ENCODE data around the gene ALDH1A1.

Gene ALDH1A1

GRCh38 chr9:72937545-72937944 lies 15.3 kb downstream of the ALDH1A1 start:
- DNase-seq: no peak

GRCh38 chr9:72936679-72937078 lies 16.2 kb downstream of the ALDH1A1 start:
- no peak for DNase-seq

GRCh38 chr9:72936266-72936665 lies 16.6 kb downstream of the ALDH1A1 start:
- DNase-seq: no peak

GRCh38 chr9:72935595-72935994 lies 17.3 kb downstream of the ALDH1A1 start:
- no peak for DNase-seq

- DNase-seq: no peak
These were observed 18.9 kb downstream of the ALDH1A1 start for GRCh38 chr9:72933730-72934665.

- DNase-seq: no peak
These were observed 20.2 kb downstream of the ALDH1A1 start for GRCh38 chr9:72932619-72933018.

GRCh38 chr9:72931897-72932296 lies 21.0 kb downstream of the ALDH1A1 start:
- no peak for DNase-seq

- no peak for DNase-seq
These were observed 21.4 kb downstream of the ALDH1A1 start for GRCh38 chr9:72931437-72931836.

- no peak for DNase-seq
These were observed 22.0 kb downstream of the ALDH1A1 start for GRCh38 chr9:72930828-72931227.

- DNase-seq: no peak
These were observed 23.3 kb downstream of the ALDH1A1 start for GRCh38 chr9:72929542-72929941.

- DNase-seq: no peak
These were observed 24.8 kb downstream of the ALDH1A1 start for GRCh38 chr9:72928042-72928507.

GRCh38 chr9:72926506-72926905 lies 26.3 kb downstream of the ALDH1A1 start:
- DNase-seq: no peak

GRCh38 chr9:72925891-72926290 lies 27.0 kb downstream of the ALDH1A1 start:
- no peak for DNase-seq

GRCh38 chr9:72925126-72925789 lies 27.6 kb downstream of the ALDH1A1 start:
- no peak for DNase-seq

GRCh38 chr9:72924154-72924790 lies 28.6 kb downstream of the ALDH1A1 start:
- DNase-seq: no peak

- DNase-seq: no peak
These were observed 29.8 kb downstream of the ALDH1A1 start for GRCh38 chr9:72923077-72923476.

GRCh38 chr9:72921888-72922654 lies 30.8 kb downstream of the ALDH1A1 start:
- no peak for DNase-seq

GRCh38 chr9:72919246-72919945 lies 33.5 kb downstream of the ALDH1A1 start:
- DNase-seq: no peak

- no peak for DNase-seq
These were observed 34.9 kb downstream of the ALDH1A1 start for GRCh38 chr9:72917892-72918509.

- no peak for DNase-seq
These were observed 37.2 kb downstream of the ALDH1A1 start for GRCh38 chr9:72915659-72916058.

- no peak for DNase-seq
These were observed 38.1 kb downstream of the ALDH1A1 start for GRCh38 chr9:72914750-72915149.

All from activated gamma-delta T cell (primary cell).